Inflammatory macrophage treated with lipopolysaccharide for 1 hour (primary cell): ENCODE results near the gene HIRA.
"Not testable (repeated sequence)": the region's sequence is repeated elsewhere in the genome, so short reads cannot be mapped to it uniquely, and the experiment has no call there.

Source experiments
- DNase-seq, 2 donors: peaks; one replicate each; pipeline ENCODE4 v3.0.0-alpha.2; 2020 to 2022

HIRA gene

GRCh38 chr22:19461506-19461905 is 30.0 kb upstream of the HIRA start:
- DNase-seq, result no peak

GRCh38 chr22:19460036-19460435 is 28.5 kb upstream of the HIRA start:
- no peak for DNase-seq

GRCh38 chr22:19457828-19458428 is 26.4 kb upstream of the HIRA start:
- no peak for DNase-seq

GRCh38 chr22:19456541-19456940 is 25.0 kb upstream of the HIRA start:
- no peak for DNase-seq

GRCh38 chr22:19455585-19456370 is 24.2 kb upstream of the HIRA start:
- DNase-seq, result no peak

GRCh38 chr22:19455033-19455432 is 23.5 kb upstream of the HIRA start:
- DNase-seq, result no peak

DNA sequence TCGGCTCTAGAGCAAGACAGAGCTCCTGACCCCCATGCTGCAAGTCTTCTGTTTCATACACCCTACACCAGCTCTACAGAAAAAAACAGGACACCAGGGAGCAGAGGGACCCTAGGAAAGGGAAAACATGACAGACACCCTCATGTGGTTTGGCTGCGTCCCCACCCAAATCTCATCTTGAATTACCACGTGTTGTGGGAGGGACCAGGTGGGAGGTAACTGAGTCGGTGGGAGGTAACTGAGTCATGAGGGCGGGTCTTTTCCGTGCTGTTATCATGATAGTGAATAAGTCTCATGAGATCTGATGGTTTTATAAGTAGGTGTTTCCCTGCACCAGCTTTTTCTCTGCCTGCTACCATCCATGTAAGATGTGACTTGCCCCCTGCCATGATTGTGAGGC is 22.6 kb upstream of the HIRA start:
- DNase-seq, result no peak

DNA sequence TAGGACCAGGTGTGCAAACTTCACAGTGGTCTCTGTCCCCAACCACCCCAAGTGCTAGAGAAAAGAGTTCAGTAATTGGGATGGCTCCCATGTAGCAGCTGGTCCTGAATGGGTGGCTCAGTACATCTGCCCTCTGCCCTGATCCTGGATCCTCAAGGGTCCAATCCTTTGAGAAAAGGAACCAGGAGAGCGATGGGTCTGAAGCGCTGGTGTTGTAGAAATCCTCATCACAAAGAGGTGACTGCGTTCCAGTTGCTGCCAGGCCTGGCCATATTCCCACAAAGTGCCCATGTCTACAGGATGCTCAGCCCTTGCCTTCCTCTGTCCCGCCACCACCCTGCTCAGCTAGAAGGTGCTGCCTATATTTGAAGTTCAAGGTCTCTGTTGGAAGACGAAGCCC is 22.2 kb upstream of the HIRA start:
- no peak for DNase-seq

DNA sequence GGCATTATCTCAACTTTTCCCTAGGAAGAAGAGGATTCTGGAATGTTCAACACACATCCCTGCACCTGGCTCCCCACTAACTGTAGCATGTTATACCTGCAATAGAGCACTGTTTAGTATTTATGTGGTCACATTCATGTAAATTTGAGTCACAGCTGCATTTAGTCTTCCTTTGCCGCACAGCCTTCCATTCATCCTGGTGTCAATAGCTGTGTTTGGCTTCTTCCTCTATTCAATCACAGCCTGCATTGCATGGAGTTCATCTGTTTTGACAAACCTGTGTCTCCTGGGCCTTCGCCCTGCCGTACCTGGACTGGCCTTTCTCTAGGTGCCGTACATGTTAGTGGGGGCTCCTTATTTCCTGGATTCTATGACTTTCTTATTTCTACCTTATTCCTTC is 20.0 kb upstream of the HIRA start:
- no peak for DNase-seq

DNA sequence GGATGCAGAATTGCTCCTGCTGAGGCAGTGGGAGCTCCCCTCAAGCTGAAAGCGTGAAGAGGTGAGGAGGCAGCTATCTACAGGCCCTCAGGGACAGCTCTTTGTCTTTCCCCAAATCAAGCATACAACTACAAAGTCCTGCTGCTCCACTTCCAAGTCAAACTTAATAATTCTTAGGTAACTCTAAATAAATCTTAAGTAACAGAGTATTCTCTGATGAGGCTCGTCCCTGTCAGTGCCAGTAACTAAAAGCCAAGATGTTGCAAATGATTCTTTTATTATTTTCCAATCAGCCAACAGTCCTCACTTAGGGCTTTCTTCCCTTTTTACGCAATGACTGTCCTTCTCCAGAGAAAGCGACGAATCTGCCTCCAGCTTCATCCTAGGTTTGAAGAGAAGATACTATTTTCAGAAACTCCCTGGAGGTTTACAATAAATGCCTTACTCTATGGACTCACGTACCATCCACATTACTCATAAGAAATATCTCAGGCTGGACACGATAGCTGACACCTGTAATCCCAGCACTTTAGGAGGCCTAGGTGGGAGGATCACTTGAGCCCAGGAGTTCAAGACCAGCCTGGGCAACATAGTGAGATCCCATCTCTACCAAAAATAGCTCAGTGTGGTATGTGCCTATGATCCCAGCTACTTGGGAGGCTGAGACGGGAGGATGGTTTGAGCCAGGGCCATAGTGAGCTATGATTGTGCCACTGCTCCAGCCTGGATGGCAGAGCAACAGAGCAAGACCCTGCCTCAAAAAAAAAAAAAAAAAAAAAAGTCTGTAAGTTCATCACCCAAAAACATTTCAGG is 19.0 kb upstream of the HIRA start:
- no peak for DNase-seq

- no peak for DNase-seq
These were observed 17.9 kb upstream of the HIRA start for GRCh38 chr22:19449422-19449767.

GRCh38 chr22:19448739-19449421 is 17.3 kb upstream of the HIRA start:
- no peak for DNase-seq

DNA sequence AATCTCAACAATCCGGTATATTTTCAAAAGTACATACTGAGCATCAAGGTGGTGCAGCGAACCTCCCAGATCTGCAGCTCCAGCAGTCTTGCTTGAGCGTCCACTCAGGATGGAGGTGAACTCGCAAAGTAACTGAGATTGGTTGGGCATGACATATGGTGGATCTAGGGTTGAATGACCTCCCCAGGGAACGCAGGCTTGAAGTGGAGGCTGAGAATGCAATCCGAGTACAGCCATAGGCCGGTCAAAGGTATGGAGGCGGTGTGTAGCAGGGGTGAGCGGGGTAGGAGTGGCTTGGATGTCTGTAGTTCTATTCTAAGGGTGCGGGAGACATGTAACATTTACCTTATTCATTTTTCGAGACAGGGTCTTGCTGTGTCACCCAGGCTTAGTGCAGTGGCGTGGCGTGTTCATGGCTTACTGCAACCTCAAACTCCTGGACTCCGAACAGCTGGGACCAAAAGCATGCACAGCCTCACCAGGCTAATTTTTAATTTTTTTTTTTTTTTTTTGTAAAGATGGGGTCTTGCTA is 16.6 kb upstream of the HIRA start:
- DNase-seq, result no peak

- DNase-seq, result peak; percentile 86 to 88
These were observed 16.0 kb upstream of the HIRA start, which contains the start of gene C22orf39 for GRCh38 chr22:19447330-19448075. Gene C22orf39, minus strand, starts transcription at chr22:19447711. Its CDS starts 23 bp downstream, at chr22:19447688.

GRCh38 chr22:19446603-19447329 is 15.2 kb upstream of the HIRA start:
- DNase-seq, result no peak

DNA sequence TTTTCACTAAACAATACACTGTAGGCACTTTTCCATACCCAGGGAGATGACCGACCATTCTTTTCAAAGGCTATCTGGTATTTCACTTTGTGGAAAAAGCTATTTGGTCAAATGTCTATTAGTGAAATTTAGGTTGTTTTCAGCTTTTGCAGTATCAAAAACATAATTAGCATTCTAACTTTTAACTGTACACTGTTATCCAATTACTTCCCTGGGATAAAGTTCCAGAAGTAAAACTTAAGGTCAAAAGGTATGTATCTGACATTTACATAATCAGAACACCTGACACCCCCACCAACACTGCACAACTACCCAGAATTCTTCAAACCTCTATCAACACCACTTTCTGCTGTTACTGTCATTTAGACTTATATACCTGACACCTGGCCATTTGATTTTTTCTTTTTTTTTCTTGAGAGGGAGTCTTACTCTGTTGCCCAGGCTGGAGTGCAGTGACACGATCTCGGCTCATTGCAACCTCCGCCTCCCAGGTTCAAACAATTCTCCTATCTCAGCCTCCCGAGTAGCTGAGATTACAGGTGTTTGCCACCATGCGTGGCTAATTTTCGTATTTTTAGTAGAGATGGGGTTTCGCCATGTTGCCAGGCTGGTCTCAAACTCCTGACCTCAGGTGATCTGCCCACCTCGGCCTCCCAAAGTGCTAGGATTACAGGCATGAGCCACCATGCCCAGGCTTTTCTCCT is 13.9 kb upstream of the HIRA start:
- not testable (repeated sequence) for DNase-seq

DNA sequence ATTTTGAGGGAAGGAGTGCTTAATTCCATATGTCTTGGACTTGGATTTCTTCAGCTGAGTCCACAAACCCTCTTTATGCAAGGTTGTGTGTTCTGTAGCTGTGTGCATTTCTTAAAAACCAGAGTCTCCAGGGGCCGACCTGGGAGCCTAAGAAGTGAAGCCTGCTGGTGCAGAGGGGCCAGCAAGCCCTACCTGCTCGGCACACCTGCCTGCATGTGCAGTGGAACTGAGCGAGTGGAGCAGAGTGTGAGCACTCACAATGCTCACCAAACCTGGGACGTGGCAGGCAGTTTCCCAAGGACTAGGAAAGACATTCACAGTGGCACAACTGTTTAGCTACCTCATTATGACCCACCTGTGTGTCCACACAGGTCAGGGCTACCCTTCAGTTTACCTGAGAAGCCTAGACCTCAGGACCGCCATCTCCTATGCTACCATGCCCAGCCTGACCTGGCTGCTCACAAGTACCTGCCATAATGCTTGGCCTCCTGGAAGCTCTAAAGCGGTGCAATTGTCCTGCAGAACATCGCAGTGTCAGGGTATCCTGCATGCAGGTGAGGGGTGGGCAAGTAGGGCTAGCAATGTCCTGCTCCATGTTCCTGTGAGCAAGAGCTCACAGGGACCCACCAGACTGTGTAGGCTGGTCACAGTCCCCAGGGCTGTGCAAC is 12.1 kb upstream of the HIRA start:
- no peak for DNase-seq

DNA sequence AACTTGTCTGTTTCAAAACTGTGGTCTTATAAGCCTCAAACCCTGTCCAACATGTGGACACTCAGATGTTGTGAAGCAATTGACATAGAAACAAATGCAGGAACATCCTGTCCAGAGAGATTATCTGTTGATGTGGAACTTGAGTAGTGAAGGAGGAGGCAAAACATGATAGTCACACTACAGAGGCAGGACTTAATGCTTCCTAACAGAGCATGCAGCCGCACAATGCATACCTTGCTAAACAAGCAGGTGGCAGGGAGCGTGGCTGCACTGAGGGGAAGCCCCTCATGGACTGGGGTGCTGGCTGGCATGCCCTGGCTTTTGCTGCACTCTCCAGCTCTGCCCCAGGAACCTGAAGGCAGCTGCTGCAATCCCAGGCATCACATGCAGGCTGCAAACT is 10.6 kb upstream of the HIRA start:
- no peak for DNase-seq

GRCh38 chr22:19440411-19441195 is 9.1 kb upstream of the HIRA start:
- DNase-seq, result no peak
